PFSK-1 (cell line): ENCODE measurements around the gene KRT13.

Experiments
- FOXP2 ChIP-seq: optimal IDR thresholded peaks from 2 replicates; pipeline ENCODE3; 2011; ENCODE audit warnings: borderline replicate concordance, control low read depth, inconsistent platforms; ENCODE audit not compliant: insufficient read depth; ENCODE audit errors: extremely low read length, extremely low read depth
- POLR2AphosphoS5 ChIP-seq: IDR thresholded peaks from 2 replicates; pipeline ENCODE4 v1.6.1; 2012; ENCODE audit warnings: low read depth, mild to moderate bottlenecking, control low read depth, low read length, moderate library complexity
- SIN3A ChIP-seq: IDR thresholded peaks from 2 replicates; pipeline ENCODE4 v1.6.1; 2012; ENCODE audit warnings: mild to moderate bottlenecking, low read length, moderate library complexity, borderline replicate concordance; ENCODE audit not compliant: insufficient read depth
- TAF1 ChIP-seq: IDR thresholded peaks from 2 replicates; pipeline ENCODE4 v1.6.1; 2012; ENCODE audit warnings: low read length, control low read depth, borderline replicate concordance; ENCODE audit not compliant: insufficient read depth
- TF ChIP-seq, protein P1 (sequence below), 2 experiments: IDR thresholded peaks; 2 replicates each; pipeline versions ENCODE4 v1.6.1 to v1.8.0; 2011 to 2012; ENCODE audit warnings: low read depth in 2 of 2, low read length in 2 of 2, control low read depth in 1 of 2, inconsistent platforms in 1 of 2, mild to moderate bottlenecking in 1 of 2, moderate library complexity in 1 of 2; ENCODE audit not compliant: insufficient read depth in 1 of 2

The KRT13 gene

DNA sequence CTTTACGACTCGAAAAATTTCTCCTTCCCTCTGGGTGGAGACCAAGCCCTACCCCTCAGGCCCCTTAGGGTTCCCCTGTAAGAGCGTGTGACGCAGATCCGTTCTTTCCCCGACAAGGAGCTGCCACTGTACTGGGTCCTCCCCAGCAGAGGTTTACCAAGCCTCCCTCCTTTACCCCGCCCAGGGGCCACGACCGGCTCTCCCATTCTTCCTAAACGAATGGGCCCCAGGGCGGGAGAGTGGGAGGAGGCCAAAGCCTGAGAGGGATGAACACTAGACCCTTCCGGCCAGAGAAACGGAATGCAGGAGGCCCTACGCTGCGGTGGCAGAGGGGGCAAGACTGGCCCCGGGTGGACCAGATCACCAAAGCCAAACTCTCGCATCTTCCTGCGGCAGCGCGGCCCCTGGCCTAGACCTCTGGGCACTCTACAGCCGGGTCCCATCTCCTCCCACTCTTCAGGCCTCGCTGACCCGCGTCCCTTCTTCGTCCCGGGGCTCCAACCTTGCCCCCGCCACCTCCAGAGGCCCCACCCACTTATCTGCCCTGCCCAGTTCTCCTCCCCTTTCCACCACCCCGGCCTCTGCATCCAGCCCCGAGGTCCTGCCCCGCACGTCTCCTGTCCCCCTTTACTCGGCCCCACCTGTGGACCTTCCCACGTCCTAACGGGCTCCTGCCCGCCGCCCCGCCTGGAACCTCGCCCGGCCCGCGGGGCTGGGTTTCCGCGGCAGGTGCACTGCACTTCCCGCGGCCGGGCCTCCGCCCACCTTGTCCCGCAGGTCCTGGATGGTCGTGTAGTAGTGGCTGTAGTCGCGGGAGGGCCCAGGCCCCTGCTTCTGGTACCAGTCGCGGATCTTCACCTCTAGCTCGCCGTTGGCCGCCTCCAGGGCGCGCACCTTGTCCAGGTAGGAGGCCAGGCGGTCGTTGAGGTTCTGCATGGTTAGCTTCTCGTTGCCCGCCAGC lies 21.9 kb upstream of the KRT13 start:
- TF ChIP-seq POLR2AphosphoS5 (no peak), FOXP2 (no peak), TAF1 (no peak)
- TF ChIP-seq, protein P1, sequence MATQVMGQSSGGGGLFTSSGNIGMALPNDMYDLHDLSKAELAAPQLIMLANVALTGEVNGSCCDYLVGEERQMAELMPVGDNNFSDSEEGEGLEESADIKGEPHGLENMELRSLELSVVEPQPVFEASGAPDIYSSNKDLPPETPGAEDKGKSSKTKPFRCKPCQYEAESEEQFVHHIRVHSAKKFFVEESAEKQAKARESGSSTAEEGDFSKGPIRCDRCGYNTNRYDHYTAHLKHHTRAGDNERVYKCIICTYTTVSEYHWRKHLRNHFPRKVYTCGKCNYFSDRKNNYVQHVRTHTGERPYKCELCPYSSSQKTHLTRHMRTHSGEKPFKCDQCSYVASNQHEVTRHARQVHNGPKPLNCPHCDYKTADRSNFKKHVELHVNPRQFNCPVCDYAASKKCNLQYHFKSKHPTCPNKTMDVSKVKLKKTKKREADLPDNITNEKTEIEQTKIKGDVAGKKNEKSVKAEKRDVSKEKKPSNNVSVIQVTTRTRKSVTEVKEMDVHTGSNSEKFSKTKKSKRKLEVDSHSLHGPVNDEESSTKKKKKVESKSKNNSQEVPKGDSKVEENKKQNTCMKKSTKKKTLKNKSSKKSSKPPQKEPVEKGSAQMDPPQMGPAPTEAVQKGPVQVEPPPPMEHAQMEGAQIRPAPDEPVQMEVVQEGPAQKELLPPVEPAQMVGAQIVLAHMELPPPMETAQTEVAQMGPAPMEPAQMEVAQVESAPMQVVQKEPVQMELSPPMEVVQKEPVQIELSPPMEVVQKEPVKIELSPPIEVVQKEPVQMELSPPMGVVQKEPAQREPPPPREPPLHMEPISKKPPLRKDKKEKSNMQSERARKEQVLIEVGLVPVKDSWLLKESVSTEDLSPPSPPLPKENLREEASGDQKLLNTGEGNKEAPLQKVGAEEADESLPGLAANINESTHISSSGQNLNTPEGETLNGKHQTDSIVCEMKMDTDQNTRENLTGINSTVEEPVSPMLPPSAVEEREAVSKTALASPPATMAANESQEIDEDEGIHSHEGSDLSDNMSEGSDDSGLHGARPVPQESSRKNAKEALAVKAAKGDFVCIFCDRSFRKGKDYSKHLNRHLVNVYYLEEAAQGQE (IDR thresholded peaks at IDR 0.05; ENCODE audit: insufficient read depth in 1 of 2, low read depth in 2 of 2, low read length in 2 of 2) = no peak

DNA sequence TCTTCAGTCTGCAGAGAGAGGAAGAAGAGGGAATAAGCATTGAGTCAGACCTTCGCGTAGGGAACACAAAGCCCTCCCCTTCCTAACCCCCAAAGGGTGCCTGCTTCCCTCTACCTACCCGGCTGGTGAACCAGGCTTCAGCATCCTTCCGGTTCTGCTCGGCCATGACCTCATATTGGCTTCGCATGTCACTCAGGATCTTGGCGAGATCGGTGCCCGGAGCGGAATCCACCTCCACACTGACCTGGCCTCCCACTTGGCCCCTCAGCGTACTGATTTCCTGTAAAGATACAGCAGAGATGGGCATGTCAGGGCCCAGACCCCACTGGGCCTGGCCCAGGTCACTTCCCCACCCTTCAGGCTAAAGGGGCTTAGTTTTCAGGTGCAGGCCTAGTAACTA lies 18.8 kb upstream of the KRT13 start:
- TF ChIP-seq, protein P1 (IDR thresholded peaks at IDR 0.05; ENCODE audit: insufficient read depth in 1 of 2, low read depth in 2 of 2, low read length in 2 of 2) = no peak
- TF ChIP-seq SIN3A (no peak), FOXP2 (no peak), POLR2AphosphoS5 (no peak), TAF1 (no peak)

DNA sequence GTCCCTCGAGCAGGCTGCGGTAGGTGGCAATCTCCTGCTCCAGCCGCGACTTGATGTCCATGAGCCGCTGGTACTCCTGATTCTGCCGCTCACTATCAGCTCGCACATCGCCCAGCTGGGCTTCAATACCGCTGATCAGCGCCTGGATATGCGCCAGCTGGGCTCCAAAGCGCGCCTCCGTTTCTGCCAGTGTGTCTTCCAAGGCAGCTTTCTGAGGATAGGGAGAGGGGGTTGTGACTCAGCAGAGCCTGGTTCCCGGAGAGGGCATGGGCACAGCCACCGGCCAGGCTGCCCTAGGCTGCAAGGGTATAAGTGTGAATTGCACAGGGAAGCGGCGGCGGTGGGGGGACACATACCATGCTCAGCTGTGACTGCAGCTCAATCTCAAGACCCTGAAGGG lies 18.4 kb upstream of the KRT13 start:
- TF ChIP-seq TAF1 (no peak), POLR2AphosphoS5 (no peak), SIN3A (no peak), FOXP2 (no peak)
- TF ChIP-seq, protein P1 (IDR thresholded peaks at IDR 0.05; ENCODE audit: insufficient read depth in 1 of 2, low read depth in 2 of 2, low read length in 2 of 2) = no peak

DNA sequence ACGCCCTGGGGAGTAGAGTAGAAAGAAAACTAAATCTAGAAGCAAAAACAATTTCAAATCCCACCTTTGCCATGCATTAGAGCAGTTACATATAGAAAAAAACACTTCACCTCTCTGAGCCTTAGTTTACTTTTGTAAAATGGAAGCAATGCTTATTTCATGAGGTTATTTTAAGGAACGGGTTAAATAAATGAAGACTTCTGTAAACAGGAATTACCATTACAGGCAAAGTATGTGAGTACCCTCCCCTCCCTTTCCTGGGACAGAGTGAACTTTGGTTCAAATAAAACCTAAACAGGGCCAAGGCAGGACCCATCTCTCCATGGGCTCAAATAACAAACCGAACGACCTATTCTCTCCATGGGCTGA lies 17.8 kb upstream of the KRT13 start:
- no peak for TF ChIP-seq FOXP2
- TF ChIP-seq, protein P1 (IDR thresholded peaks at IDR 0.05; ENCODE audit: insufficient read depth in 1 of 2, low read depth in 2 of 2, low read length in 2 of 2) = no peak
- TF ChIP-seq SIN3A = no peak
- TF ChIP-seq TAF1 = no peak
- TF ChIP-seq POLR2AphosphoS5 = no peak
